Measurements from ENCODE around the gene TSNAXIP1.
A peak's percentile ranks its signal among the peaks of the same experiment; 100 is the strongest.
"Not testable (repeated sequence)": the region's sequence is repeated elsewhere in the genome, so short reads cannot be mapped to it uniquely, and the experiment has no call there.

Gene TSNAXIP1

GRCh38 chr16:67862623-67863583 is 56.2 kb downstream of the TSNAXIP1 start:
- DNase-seq: no peak

- DNase-seq: not testable (repeated sequence)
Observed at GRCh38 chr16:67864044-67864443, 57.4 kb downstream of the TSNAXIP1 start.

- no peak for DNase-seq
Observed at GRCh38 chr16:67864594-67864993, 57.9 kb downstream of the TSNAXIP1 start.

GRCh38 chr16:67865318-67865717 is 58.6 kb downstream of the TSNAXIP1 start:
- DNase-seq: peak; percentile 65 to 72

- no peak for DNase-seq
Observed at GRCh38 chr16:67868290-67868689, 61.6 kb downstream of the TSNAXIP1 start.

- no peak for DNase-seq
Observed at GRCh38 chr16:67869653-67870052, 63.0 kb downstream of the TSNAXIP1 start.

- no peak for DNase-seq
Observed at GRCh38 chr16:67871256-67871655, 64.6 kb downstream of the TSNAXIP1 start.

- peak in 1 of 2 donors; percentile 2 for DNase-seq
Observed at GRCh38 chr16:67872131-67872630, 65.5 kb downstream of the TSNAXIP1 start.

- peak; percentile 87 to 88 for DNase-seq
Observed at GRCh38 chr16:67872631-67873434, 66.1 kb downstream of the TSNAXIP1 start, which contains the start of gene EDC4. Gene EDC4 (plus strand): TSS chr16:67873052. CDS start chr16:67873262, 210 bp downstream.

- peak in 1 of 2 donors; percentile 5 for DNase-seq
Observed at GRCh38 chr16:67873435-67874370, 67.0 kb downstream of the TSNAXIP1 start.

- DNase-seq: no peak
Observed at GRCh38 chr16:67874372-67874771, 67.7 kb downstream of the TSNAXIP1 start.

GRCh38 chr16:67877064-67877463 is 70.4 kb downstream of the TSNAXIP1 start:
- no peak for DNase-seq

Measured in inflammatory macrophage (primary cell).